B cell (primary cell): ENCODE measurements around the gene SOX15. TPM values are rescaled to one million over a fixed set of nuclear protein-coding genes. Genes with fewer than 3 reads are reported as not detected.
A peak's percentile ranks its signal among the peaks of the same experiment; 100 is the strongest.

ENCODE experiments used
- ATAC-seq: fragments of 200-7000 bp; cut with Tn5 transposase; one replicate; pipeline ENCODE4 v1.10.0; 2021; ENCODE audit warnings: low read depth, mild to moderate bottlenecking, moderate number of reproducible peaks, moderate library complexity
- CTCF ChIA-PET: fragments of 350-600 bp; sonication (Branson Sonifier 250); formaldehyde crosslinking; loops from one replicate; lab custom pipeline; 2021; ENCODE audit warnings: antibody characterized with exemption, inconsistent platforms; lab: Charles Lee
- POLR2A ChIA-PET: fragments of 350-600 bp; sonication (Branson Sonifier 250); formaldehyde crosslinking; loops from one replicate; lab custom pipeline; 2021; ENCODE audit warnings: antibody characterized with exemption; lab: Charles Lee
- DNase-seq: peaks from one replicate; pipeline ENCODE4 v3.0.0; 2013
- H2AFZ ChIP-seq: 2 replicates; pipeline ENCODE4 v1.6.1; 2012; ENCODE audit warnings: mild to moderate bottlenecking, low read depth, low read length; ENCODE audit not compliant: insufficient read depth, poor library complexity, severe bottlenecking
- H3K27ac ChIP-seq, 2 donors: 1 replicate in 1 of 2; 2 replicates in 1 of 2; pipeline ENCODE4 v1.5.1; 2012 to 2013; ENCODE audit warnings: low read length in 2 of 2, mild to moderate bottlenecking in 2 of 2, moderate library complexity in 1 of 2
- H3K27me3 ChIP-seq, 4 experiments: fragments of 200-600 bp in 1 of 4; sonication (generic) in 1 of 4; replicated peaks in 1 of 4; 1 replicate in 2 of 4; 2 replicates in 2 of 4; pipeline versions ENCODE4 v1.6.1 to v1.7.0; 2013 to 2016; ENCODE audit warnings: low read length in 3 of 4, mild to moderate bottlenecking in 2 of 4, mixed read lengths in 1 of 4, moderate library complexity in 1 of 4; ENCODE audit not compliant: insufficient read depth in 4 of 4, control insufficient read depth in 3 of 4; ENCODE audit errors: control extremely low read depth in 1 of 4
- H3K36me3 ChIP-seq, 2 experiments: replicated peaks in 1 of 2; 1 replicate in 1 of 2; 2 replicates in 1 of 2; pipeline versions ENCODE4 v1.6.1 to v1.7.1; 2013; ENCODE audit warnings: low read length in 1 of 2; ENCODE audit not compliant: insufficient read depth in 2 of 2, control insufficient read depth in 1 of 2; ENCODE audit errors: control extremely low read depth in 1 of 2, extremely low read depth in 1 of 2
- H3K4me1 ChIP-seq, 2 donors: fragments of 200-600 bp in 1 of 2; sonication (generic) in 1 of 2; 1 replicate in 1 of 2; 2 replicates in 1 of 2; pipeline versions ENCODE4 v1.5.1 to v1.6.1; 2013 to 2017; ENCODE audit warnings: low read length in 2 of 2; ENCODE audit not compliant: control insufficient read depth in 2 of 2, insufficient read depth in 2 of 2
- H3K4me2 ChIP-seq: replicated peaks from 2 replicates; pipeline ENCODE3; 2012; ENCODE audit warnings: mild to moderate bottlenecking, low read depth, low read length; ENCODE audit not compliant: poor library complexity, severe bottlenecking
- H3K4me3 ChIP-seq, 5 experiments: fragments of 200-600 bp in 1 of 5; sonication (generic) in 1 of 5; 1 replicate in 3 of 5; 2 replicates in 2 of 5; pipeline versions ENCODE4 v1.5.1 to v1.7.0; 2011 to 2016; ENCODE audit warnings: low read length in 4 of 5, mild to moderate bottlenecking in 4 of 5, low read depth in 2 of 5, control low read depth in 1 of 5, moderate library complexity in 1 of 5; ENCODE audit not compliant: insufficient read depth in 1 of 5; ENCODE audit errors: control extremely low read depth in 1 of 5, extremely low read depth in 1 of 5
- H3K79me2 ChIP-seq: fragments of 200-600 bp; sonication (generic); one replicate; pipeline ENCODE4 v1.6.0; 2016; ENCODE audit warnings: low read length; ENCODE audit not compliant: control insufficient read depth, insufficient read depth
- H3K9ac ChIP-seq: fragments of 200-600 bp; sonication (generic); 2 replicates; pipeline ENCODE4 v1.6.1; 2017; ENCODE audit warnings: mild to moderate bottlenecking, low read length, moderate library complexity
- H3K9me3 ChIP-seq, 3 donors: one replicate each; pipeline versions ENCODE4 v1.6.1 to v1.7.1; 2013; ENCODE audit warnings: low read length in 2 of 3; ENCODE audit not compliant: control insufficient read depth in 2 of 3, insufficient read depth in 1 of 3; ENCODE audit errors: control extremely low read depth in 1 of 3
- H4K20me1 ChIP-seq: 2 replicates; pipeline ENCODE4 v1.6.0; 2012; ENCODE audit warnings: mild to moderate bottlenecking, low read length; ENCODE audit not compliant: insufficient read depth, control insufficient read depth, poor library complexity, severe bottlenecking
- H3K27ac Mint-ChIP-seq: one replicate; pipeline ENCODE4 v1.8.0; 2021; ENCODE audit warnings: mixed read lengths
- H3K27me3 Mint-ChIP-seq: one replicate; pipeline ENCODE4 v1.8.0; 2021; ENCODE audit warnings: mixed read lengths
- H3K4me1 Mint-ChIP-seq: one replicate; pipeline ENCODE4 v1.8.0; 2021; ENCODE audit warnings: mixed read lengths
- H3K4me3 Mint-ChIP-seq: one replicate; pipeline ENCODE4 v1.8.0; 2021; ENCODE audit warnings: mixed read lengths
- H3K9me3 Mint-ChIP-seq: one replicate; pipeline ENCODE4 v1.8.0; 2022; ENCODE audit warnings: mixed read lengths; ENCODE audit not compliant: insufficient read depth
- CTCF ChIP-seq: fragments of 200-600 bp; IDR thresholded peaks from one replicate; pipeline ENCODE4 v1.8.0; 2022; ENCODE audit warnings: antibody characterized with exemption, mild to moderate bottlenecking
- EZH2 ChIP-seq: IDR thresholded peaks from 2 replicates; pipeline ENCODE4 v1.6.1; 2012; ENCODE audit warnings: borderline replicate concordance, low read depth, mild to moderate bottlenecking, moderate library complexity, low read length; ENCODE audit not compliant: insufficient read depth, poor library complexity, severe bottlenecking
- WGBS: methylation state at CpG from one replicate; pipeline ENCODE4 v1.1.5; 2013; ENCODE audit warnings: missing lambda C conversion rate; ENCODE audit not compliant: insufficient coverage; 5-methylcytosine and 5-hydroxymethylcytosine counted together
- intact Hi-C: fragments of 100-400 bp; cut with micrococcal nuclease; formaldehyde crosslinking; loops from one replicate; pipeline ENCODE4 v1.10.0; 2022
- polyA plus RNA-seq: library from polyadenylated mRNA; depleted of rRNA; stranded (reverse); fragments of >200 nt; gene quantifications from 2 replicates; pipeline ENCODE4 v1.2.3, GENCODE V29; 2012
- total RNA-seq, 2 donors: library from RNA; stranded (reverse); fragments of 120-200 nt in 1 of 2; gene quantifications; 1 replicate in 1 of 2; 2 replicates in 1 of 2; pipeline versions ENCODE4 v1.2.3 to v1.2.4, GENCODE V29; 2013 to 2022

Gene SOX15
- total and polyA plus RNA-seq, 2 donors (not counting 1 experiment from before 2014, with no cell fraction given): 0.18 to 0.96 TPM

GRCh38 chr17:7632492-7632894 lies 42.6 kb upstream of the SOX15 start:
- Histone ChIP-seq H3K9me3 (no peaks in the 10 kb centered on the region), H3K27ac (no peak overlapping the region), H3K9ac (no peak overlapping the region), H2AFZ (no peak overlapping the region), H3K4me3 (no peak overlapping the region), H3K4me1 (peaks cover 0 to 5% of the 10 kb centered on the region in 2 donors), H3K27me3 (no peaks in the 10 kb centered on the region), H3K79me2 (peaks cover 1% of the 10 kb centered on the region), H3K4me2 (no peak overlapping the region), H3K36me3 (no peaks in the 10 kb centered on the region), H4K20me1 (no peaks in the 10 kb centered on the region)
- POLR2A ChIA-PET: no interaction called here
- H3K27ac Mint-ChIP-seq: no peak overlapping the region
- intact Hi-C loops: loop anchor here (1.0 kb wide), 1 partner anchor 56 kb away; the partner anchor contains the start of gene WRAP53
- peak; percentile 12 for ATAC-seq
- 48% methylated on average over 3 of the region's 6 CpGs for WGBS
- peak; percentile 61 for DNase-seq
- CTCF ChIA-PET: interaction anchor here (0.7 to 4.6 kb wide), 12 partner anchors 10 to 54 kb away, joined by 3 to 35 read pairs (median 5); partner anchors contain the start of genes ATP1B2, FXR2, MPDU1 and SOX15
- H3K9me3 Mint-ChIP-seq: no peaks in the 10 kb centered on the region
- no peaks in the 10 kb centered on the region for H3K27me3 Mint-ChIP-seq
- H3K4me1 Mint-ChIP-seq: peaks cover 4% of the 10 kb centered on the region
- TF ChIP-seq CTCF: peak; percentile 18
- TF ChIP-seq EZH2: no peak
- no peak overlapping the region for H3K4me3 Mint-ChIP-seq
